ENCODE measurements around the gene GRIP1. TPM values are rescaled to one million over a fixed set of nuclear protein-coding genes. Genes with fewer than 3 reads are reported as not detected.

The GRIP1 gene
- total and polyA plus RNA-seq, 2 experiments from 2014 or later: 5.1 to 13.7 TPM

- ATAC-seq (no peak), DNase-seq (ENCODE audit: low spot score) (no peak)
- no peaks in the 10 kb centered on the region for H3K9me3 Mint-ChIP-seq
- H3K36me3 Mint-ChIP-seq (ENCODE audit: low read depth): no peaks in the 10 kb centered on the region
- Histone ChIP-seq H4K20me1 (replicated peaks; ENCODE audit: insufficient read depth) (no peaks in the 10 kb centered on the region), H3K4me2 (no peak overlapping the region), H3K4me1 (ENCODE audit: insufficient read depth) (peaks cover 16% of the 10 kb centered on the region), H3K9me2 (ENCODE audit: insufficient read depth) (no peaks in the 10 kb centered on the region), H3K27ac (ENCODE audit: low read depth) (no peak overlapping the region), H3K4me3 (no peak overlapping the region), H3F3A (replicated peaks; ENCODE audit: low read depth) (no peaks in the 10 kb centered on the region), H2AFZ (no peak overlapping the region), H3K36me3 (ENCODE audit: insufficient read depth) (no peaks in the 10 kb centered on the region), H3K79me2 (replicated peaks; ENCODE audit: insufficient read depth) (no peaks in the 10 kb centered on the region), H3K27me3 (ENCODE audit: insufficient read depth) (no peaks in the 10 kb centered on the region)
- H3K27ac Mint-ChIP-seq: peak overlapping the region; percentile 46; the same call in 1 of the 2 replicates
- no peak overlapping the region for H3K4me3 Mint-ChIP-seq
- TF ChIP-seq NANOG (IDR thresholded peaks at IDR 0.05; ENCODE audit: borderline replicate concordance): no peak
- TF ChIP-seq EZH2phosphoT487 (IDR thresholded peaks at IDR 0.05; ENCODE audit: unreplicated experiment): no peak
- no peak for TF ChIP-seq CREB1 (CRISPR knock-in tag; IDR thresholded peaks at IDR 0.05; ENCODE audit: low read depth)
- TF ChIP-seq JUNB (IDR thresholded peaks at IDR 0.05; ENCODE audit: unreplicated experiment): no peak
- no peak for TF ChIP-seq ZNF331 (CRISPR knock-in tag; IDR thresholded peaks at IDR 0.05; ENCODE audit: low read depth)
- no peak for TF ChIP-seq ZNF114 (CRISPR knock-in tag; IDR thresholded peaks at IDR 0.05)
- TF ChIP-seq POLR2AphosphoS5 (IDR thresholded peaks at IDR 0.05; ENCODE audit: low read depth): no peak
- TF ChIP-seq STAT1 (IDR thresholded peaks at IDR 0.05; ENCODE audit: unreplicated experiment): no peak
- TF ChIP-seq EZH2 (IDR thresholded peaks at IDR 0.05; ENCODE audit: low read depth, unreplicated experiment): no peak
- TF ChIP-seq ETS1 (IDR thresholded peaks at IDR 0.05): no peak
- TF ChIP-seq ZNF462 (CRISPR knock-in tag; IDR thresholded peaks at IDR 0.05): no peak
- TF ChIP-seq CTCF (conservative IDR thresholded peaks at IDR 0.05; ENCODE audit: low read depth in 2 of 2): no peak
- TF ChIP-seq REST (IDR thresholded peaks at IDR 0.05; ENCODE audit: unreplicated experiment): no peak
- peaks cover 21% of the 10 kb centered on the region for H3K4me1 Mint-ChIP-seq
- no peaks in the 10 kb centered on the region for H3K27me3 Mint-ChIP-seq (ENCODE audit: insufficient read depth, low read depth, poor library complexity)
Measured at GRCh38 chr12:66620688-66621087, 58.2 kb downstream of the GRIP1 start.
